Measurements from ENCODE around the gene ASTN2. TPM values are rescaled to one million over a fixed set of nuclear protein-coding genes. Genes with fewer than 3 reads are reported as not detected.

ASTN2 gene
- total and polyA plus RNA-seq, 2 experiments from 2014 or later = 7.0 to 24.6 TPM

- no peaks in the 10 kb centered on the region for H3K27me3 ChIP-seq (ENCODE audit: insufficient read depth)
- no peaks in the 10 kb centered on the region for H4K20me1 ChIP-seq (replicated peaks; ENCODE audit: insufficient read depth)
- no peak for TF ChIP-seq ETS1 (IDR thresholded peaks at IDR 0.05)
- TF ChIP-seq EZH2phosphoT487 (IDR thresholded peaks at IDR 0.05; ENCODE audit: unreplicated experiment) = no peak
- TF ChIP-seq ZNF331 (CRISPR knock-in tag; IDR thresholded peaks at IDR 0.05; ENCODE audit: low read depth) = no peak
- no peak for TF ChIP-seq JUNB (IDR thresholded peaks at IDR 0.05; ENCODE audit: unreplicated experiment)
- TF ChIP-seq CREB1 (CRISPR knock-in tag; IDR thresholded peaks at IDR 0.05; ENCODE audit: low read depth) = no peak
- no peak for TF ChIP-seq CTCF (conservative IDR thresholded peaks at IDR 0.05; ENCODE audit: low read depth in 2 of 2)
- TF ChIP-seq ZNF462 (CRISPR knock-in tag; IDR thresholded peaks at IDR 0.05) = no peak
- TF ChIP-seq EZH2 (IDR thresholded peaks at IDR 0.05; ENCODE audit: low read depth, unreplicated experiment) = no peak
- TF ChIP-seq NANOG (IDR thresholded peaks at IDR 0.05; ENCODE audit: borderline replicate concordance) = no peak
- TF ChIP-seq REST (IDR thresholded peaks at IDR 0.05; ENCODE audit: unreplicated experiment) = no peak
- no peak for TF ChIP-seq ZNF114 (CRISPR knock-in tag; IDR thresholded peaks at IDR 0.05)
- no peak for TF ChIP-seq POLR2AphosphoS5 (IDR thresholded peaks at IDR 0.05; ENCODE audit: low read depth)
- no peak for TF ChIP-seq STAT1 (IDR thresholded peaks at IDR 0.05; ENCODE audit: unreplicated experiment)
- no peaks in the 10 kb centered on the region; the same call in 1 of the 2 replicates for H3K4me1 ChIP-seq (ENCODE audit: insufficient read depth)
- no peaks in the 10 kb centered on the region for H3K79me2 ChIP-seq (replicated peaks; ENCODE audit: insufficient read depth)
- H3K4me2 ChIP-seq = no peak overlapping the region
- no peaks in the 10 kb centered on the region for H3K36me3 ChIP-seq (ENCODE audit: insufficient read depth)
- Mint-ChIP-seq H3K27ac (peak overlapping the region; percentile 46), H3K9me3 (peaks cover 6% of the 10 kb centered on the region), H3K4me1 (peaks cover 5% of the 10 kb centered on the region; the same call in 2 of the 3 replicates), H3K4me3 (no peak overlapping the region), H3K36me3 (ENCODE audit: low read depth) (peaks cover 4% of the 10 kb centered on the region; the same call in 2 of the 3 replicates), H3K27me3 (ENCODE audit: insufficient read depth, low read depth, poor library complexity) (no peaks in the 10 kb centered on the region)
- no peak overlapping the region for H3K4me3 ChIP-seq
- H3F3A ChIP-seq (replicated peaks; ENCODE audit: low read depth) = no peaks in the 10 kb centered on the region
- ATAC-seq (peak; percentile 71), DNase-seq (ENCODE audit: low spot score) (peak; percentile 57)
- H3K27ac ChIP-seq (ENCODE audit: low read depth) = no peak overlapping the region
- no peaks in the 10 kb centered on the region for H3K9me2 ChIP-seq (ENCODE audit: insufficient read depth)
- H2AFZ ChIP-seq = no peak overlapping the region
Observed at GRCh38 chr9:116870566-116870965, 544.3 kb downstream of the ASTN2 start.

Data from GM23338 (cell line).